HG02571 (cell line): Measurements from ENCODE around the gene LRRC8A.

Experiments
- ATAC-seq: cut with Tn5 transposase; IDR thresholded peaks from one replicate; pipeline ENCODE4 v1.9.1; 2021; ENCODE audit warnings: mild to moderate bottlenecking, moderate library complexity; ENCODE audit not compliant: unreplicated experiment

The LRRC8A gene

DNA sequence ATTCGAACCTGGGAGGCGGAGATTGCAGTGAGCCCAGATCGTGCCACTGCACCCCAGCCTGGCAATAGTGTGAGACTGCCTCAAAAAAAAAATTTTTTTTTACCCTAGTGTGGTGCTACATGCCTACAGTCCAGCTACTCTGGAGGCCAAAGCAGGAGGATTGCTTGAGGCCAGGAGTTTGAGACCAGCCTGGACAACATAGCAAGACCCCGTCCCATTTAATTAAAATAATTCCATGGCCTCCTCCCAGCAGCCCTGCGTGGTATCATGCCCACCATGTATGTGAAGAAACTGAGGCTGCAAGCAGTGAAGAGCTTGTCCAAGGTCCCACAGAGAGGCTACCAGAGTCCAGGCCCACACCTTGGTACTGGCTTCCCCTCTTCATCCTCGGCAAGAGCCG is 19.4 kb downstream of the LRRC8A start:
- no peak for ATAC-seq

- ATAC-seq, result no peak
Observed at GRCh38 chr9:128901822-128902221, 19.9 kb downstream of the LRRC8A start.

DNA sequence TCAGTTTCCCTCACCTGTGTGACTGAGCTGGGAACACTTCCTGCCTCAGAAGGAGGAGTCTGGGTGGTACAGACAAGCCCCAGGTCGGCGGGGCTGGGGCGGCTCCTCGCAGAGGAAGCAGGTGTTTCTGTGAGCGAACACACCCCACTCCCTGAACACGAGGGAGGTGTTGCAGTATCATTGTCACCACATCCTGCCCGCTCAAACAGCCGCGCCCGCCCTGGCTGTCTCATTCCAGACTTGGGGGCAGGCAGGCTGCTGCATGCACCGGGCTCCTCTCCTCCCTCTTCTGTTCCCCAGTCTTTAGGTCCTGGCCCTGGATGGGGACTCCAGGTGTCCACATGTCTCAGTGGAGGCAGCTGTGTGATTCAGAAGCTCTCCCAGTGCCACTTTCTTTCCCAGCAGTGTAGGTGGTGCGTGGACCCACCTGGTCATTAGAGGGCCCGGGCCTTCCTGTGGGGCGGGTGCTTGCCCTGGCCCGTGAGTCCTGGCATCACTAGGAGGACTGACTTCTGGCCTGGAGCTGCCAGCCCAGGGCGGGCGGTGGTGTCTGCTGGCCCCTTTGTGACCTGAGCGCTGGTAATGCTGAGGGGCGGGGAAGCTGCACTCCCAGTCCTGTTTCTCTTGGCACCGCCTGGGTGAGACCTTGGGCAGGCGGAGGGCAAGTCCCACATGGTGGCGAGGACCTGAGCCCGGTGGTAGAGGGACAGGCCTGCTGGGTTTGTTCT is 20.6 kb downstream of the LRRC8A start:
- peak; percentile 56 for ATAC-seq

- no peak for ATAC-seq
Observed at GRCh38 chr9:128903079-128903461, 21.1 kb downstream of the LRRC8A start.

- ATAC-seq, result no peak
Observed at GRCh38 chr9:128903871-128904620, 22.1 kb downstream of the LRRC8A start.

DNA sequence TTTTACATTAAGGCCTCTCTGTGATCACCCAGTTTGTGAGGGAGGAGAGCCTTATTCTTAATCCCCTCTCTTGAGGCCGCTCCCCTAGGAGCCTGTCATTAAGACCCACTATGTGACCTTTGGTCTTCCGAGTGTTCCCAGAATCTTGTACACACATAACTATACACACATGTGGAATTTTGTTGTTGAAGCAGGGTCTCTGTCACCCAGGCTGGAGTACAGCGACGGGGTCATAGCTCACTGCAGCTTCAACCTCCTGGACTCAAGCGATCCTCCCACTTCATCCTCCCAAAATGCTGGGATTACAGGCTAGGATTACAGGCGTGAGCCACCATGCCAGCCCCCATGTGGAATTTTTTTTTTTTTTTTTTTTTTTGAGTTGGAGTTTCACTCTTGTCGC is 24.0 kb downstream of the LRRC8A start:
- ATAC-seq, result no peak

DNA sequence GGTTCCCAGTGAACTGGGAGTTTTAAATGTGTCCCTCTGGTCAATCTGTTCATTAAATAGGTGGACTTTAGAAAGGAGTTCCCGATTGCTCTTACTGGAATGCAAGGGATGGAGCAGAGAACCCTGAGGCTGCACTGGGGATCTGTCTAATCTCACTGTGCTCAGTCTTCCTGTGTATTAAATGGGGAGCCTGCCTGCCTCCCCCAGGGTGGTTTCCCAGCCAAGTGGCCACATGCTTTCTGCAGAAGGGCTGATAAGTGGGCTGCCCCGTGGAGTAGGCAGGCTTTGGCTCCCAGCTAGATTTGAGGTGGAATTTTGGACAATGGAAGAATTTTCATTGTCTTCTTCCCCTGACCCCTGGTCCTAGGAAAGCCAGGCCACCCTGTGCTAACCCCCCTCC is 24.8 kb downstream of the LRRC8A start:
- ATAC-seq, result no peak

GRCh38 chr9:128908372-128908771 is 26.4 kb downstream of the LRRC8A start:
- ATAC-seq, result no peak

DNA sequence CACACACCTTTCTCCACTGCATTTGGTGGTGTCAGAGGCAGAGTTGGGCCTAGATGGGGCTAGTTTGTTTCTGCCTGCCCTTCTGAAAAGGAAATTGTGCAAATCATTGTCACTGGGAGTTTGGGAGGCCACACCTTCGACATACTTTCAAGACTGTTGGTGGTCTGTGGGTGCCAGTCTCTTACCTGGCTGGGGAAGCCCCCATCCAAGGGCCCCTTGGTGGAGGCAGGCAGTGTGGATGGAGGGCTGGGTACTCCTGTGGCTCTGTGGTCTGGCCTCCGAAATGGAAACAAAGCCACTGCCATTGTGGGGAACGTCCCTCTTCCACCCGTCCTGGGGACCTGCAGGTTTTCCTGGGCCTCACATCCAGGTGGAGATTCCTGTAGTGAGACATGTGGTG is 27.9 kb downstream of the LRRC8A start:
- no peak for ATAC-seq

GRCh38 chr9:128910906-128911305 is 29.0 kb downstream of the LRRC8A start:
- ATAC-seq, result no peak

DNA sequence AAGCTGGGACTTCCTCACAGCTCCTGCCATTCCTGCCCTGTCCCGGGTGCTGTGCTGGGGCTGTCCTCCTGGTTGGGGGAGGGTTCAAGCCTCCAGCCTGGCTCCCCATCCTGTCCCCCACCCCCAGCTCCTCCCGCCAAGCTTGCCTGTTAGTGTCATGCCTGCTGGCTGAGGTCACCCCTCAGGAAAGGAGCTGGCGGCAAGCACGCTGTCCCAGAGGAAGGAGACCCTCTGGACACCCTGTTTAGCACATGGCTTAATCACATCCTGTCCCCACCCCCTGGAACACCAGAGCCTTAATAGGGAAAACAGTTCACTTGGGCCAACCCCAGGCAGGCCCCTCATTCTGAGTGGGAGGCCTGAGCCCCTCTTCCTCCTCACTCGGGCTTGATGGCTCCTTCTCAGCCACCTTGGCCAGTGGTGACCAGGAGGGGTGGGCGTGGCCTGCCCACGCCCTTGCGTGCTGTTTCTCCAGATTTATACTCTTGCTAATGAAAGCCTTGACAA is 29.6 kb downstream of the LRRC8A start:
- ATAC-seq, result no peak

DNA sequence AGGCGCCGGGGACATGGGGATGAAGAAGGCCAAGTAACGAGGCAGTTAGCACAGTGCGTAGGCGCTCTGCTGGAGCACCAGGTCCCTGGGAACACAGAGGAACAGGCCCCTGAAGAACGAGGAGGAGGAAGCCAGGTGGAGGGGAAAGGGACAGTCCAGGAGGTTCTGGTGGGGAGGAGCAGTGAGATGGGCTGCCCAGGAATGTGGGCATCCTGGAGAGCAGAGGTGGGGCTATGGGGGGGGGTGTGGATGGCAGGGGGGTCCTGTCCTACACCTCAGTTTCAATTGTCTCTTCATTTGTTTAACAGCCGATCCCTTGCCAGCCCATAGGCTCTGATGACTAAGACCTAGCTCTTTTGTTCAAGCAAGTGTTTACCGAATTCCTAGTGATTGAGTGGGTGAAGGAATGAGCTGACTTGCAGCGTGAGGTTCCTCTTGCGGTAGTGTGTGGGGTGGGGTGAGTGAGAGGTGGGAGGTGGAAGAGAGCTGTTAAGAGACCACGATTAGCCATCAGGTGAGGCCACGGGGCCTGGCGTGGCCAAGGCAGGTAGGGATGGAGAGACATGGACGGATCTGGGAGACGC is 30.4 kb downstream of the LRRC8A start:
- ATAC-seq, result no peak

GRCh38 chr9:128913048-128913900 is 31.3 kb downstream of the LRRC8A start:
- no peak for ATAC-seq

- ATAC-seq, result no peak
Observed at GRCh38 chr9:128913995-128914772, 32.3 kb downstream of the LRRC8A start.

DNA sequence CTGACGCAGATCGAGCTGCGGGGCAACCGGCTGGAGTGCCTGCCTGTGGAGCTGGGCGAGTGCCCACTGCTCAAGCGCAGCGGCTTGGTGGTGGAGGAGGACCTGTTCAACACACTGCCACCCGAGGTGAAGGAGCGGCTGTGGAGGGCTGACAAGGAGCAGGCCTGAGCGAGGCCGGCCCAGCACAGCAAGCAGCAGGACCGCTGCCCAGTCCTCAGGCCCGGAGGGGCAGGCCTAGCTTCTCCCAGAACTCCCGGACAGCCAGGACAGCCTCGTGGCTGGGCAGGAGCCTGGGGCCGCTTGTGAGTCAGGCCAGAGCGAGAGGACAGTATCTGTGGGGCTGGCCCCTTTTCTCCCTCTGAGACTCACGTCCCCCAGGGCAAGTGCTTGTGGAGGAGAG is 34.3 kb downstream of the LRRC8A start:
- ATAC-seq, result no peak

- ATAC-seq, result no peak
Observed at GRCh38 chr9:128916745-128917144, 34.8 kb downstream of the LRRC8A start.

DNA sequence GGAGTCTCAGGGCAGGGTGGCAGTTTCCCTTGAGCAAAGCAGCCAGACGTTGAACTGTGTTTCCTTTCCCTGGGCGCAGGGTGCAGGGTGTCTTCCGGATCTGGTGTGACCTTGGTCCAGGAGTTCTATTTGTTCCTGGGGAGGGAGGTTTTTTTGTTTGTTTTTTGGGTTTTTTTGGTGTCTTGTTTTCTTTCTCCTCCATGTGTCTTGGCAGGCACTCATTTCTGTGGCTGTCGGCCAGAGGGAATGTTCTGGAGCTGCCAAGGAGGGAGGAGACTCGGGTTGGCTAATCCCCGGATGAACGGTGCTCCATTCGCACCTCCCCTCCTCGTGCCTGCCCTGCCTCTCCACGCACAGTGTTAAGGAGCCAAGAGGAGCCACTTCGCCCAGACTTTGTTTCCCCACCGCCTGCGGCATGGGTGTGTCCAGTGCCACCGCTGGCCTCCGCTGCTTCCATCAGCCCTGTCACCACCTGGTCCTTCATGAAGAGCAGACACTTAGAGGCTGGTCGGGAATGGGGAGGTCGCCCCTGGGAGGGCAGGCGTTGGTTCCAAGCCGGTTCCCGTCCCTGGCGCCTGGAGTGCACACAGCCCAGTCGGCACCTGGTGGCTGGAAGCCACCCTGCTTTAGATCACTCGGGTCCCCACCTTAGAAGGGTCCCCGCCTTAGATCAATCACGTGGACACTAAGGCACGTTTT is 35.4 kb downstream of the LRRC8A start:
- ATAC-seq, result no peak

GRCh38 chr9:128918921-128919320 is 37.0 kb downstream of the LRRC8A start:
- no peak for ATAC-seq

- ATAC-seq, result no peak
Observed at GRCh38 chr9:128919402-128920089, 37.6 kb downstream of the LRRC8A start.
